HL-60 (cell line): ENCODE data around the gene ADAMTS15.

Experiments
- DNase-seq, 2 experiments: peaks; one replicate each; pipeline ENCODE4 v3.0.0-alpha.2; 2010 to 2020; ENCODE audit warnings: low read depth in 1 of 2, low spot score in 1 of 2
- H3K27ac ChIP-seq: fragments of 250-450 bp; sonication (Bioruptor Pico); replicated peaks from 2 replicates; pipeline ENCODE4 v1.5.1; 2020; ENCODE audit warnings: mild to moderate bottlenecking, moderate library complexity
- H3K27me3 ChIP-seq: fragments of 250-450 bp; sonication (Bioruptor Pico); 2 replicates; pipeline ENCODE4 v1.5.1; 2021; ENCODE audit warnings: mild to moderate bottlenecking, moderate library complexity; ENCODE audit not compliant: insufficient read depth, poor library complexity, severe bottlenecking
- H3K4me3 ChIP-seq: replicated peaks from 2 replicates; pipeline ENCODE4 v1.5.1; 2011; ENCODE audit warnings: mild to moderate bottlenecking, control low read depth, low read length; ENCODE audit not compliant: insufficient read depth
- GABPA ChIP-seq: IDR thresholded peaks from 2 replicates; pipeline ENCODE4 v1.6.1; 2012; ENCODE audit warnings: low read depth
- POLR2AphosphoS5 ChIP-seq: IDR thresholded peaks from 2 replicates; pipeline ENCODE4 v1.6.1; 2012; ENCODE audit warnings: low read depth
- REST ChIP-seq: IDR thresholded peaks from 2 replicates; pipeline ENCODE4 v1.6.1; 2012; ENCODE audit warnings: low read depth; ENCODE audit not compliant: insufficient replicate concordance
- SPI1 ChIP-seq: IDR thresholded peaks from 2 replicates; pipeline ENCODE4 v1.6.1; 2012; ENCODE audit warnings: low read depth, mild to moderate bottlenecking, borderline replicate concordance
- TF ChIP-seq, protein P1 (sequence below): IDR thresholded peaks from one replicate; pipeline ENCODE4 v1.5.1; 2011; ENCODE audit warnings: low read length, control low read depth, inconsistent platforms; ENCODE audit not compliant: insufficient read depth

The ADAMTS15 gene

DNA sequence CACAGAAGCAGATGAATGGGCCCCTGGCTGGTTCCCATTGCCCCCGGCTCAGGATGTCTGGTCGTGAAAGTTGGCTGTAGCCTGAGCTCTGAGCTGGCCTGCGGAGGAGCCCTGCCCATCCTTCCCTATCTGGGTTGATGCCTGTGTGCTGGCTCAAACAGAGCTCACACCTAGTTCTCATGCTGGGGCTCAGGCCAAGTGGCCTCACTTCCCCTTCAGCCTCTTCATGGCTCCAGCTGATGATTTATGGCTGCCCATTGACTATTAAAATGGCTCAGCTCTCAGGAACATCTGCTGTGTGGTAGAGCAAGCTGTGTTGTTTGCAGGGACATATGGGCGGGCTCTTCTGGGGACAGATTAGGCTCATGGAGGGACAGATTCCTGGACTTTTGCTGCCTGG, 64.7 kb downstream of the ADAMTS15 start:
- TF ChIP-seq SPI1: no peak
- no peak for TF ChIP-seq REST
- TF ChIP-seq POLR2AphosphoS5: no peak
- TF ChIP-seq GABPA: no peak
- TF ChIP-seq, protein P1, sequence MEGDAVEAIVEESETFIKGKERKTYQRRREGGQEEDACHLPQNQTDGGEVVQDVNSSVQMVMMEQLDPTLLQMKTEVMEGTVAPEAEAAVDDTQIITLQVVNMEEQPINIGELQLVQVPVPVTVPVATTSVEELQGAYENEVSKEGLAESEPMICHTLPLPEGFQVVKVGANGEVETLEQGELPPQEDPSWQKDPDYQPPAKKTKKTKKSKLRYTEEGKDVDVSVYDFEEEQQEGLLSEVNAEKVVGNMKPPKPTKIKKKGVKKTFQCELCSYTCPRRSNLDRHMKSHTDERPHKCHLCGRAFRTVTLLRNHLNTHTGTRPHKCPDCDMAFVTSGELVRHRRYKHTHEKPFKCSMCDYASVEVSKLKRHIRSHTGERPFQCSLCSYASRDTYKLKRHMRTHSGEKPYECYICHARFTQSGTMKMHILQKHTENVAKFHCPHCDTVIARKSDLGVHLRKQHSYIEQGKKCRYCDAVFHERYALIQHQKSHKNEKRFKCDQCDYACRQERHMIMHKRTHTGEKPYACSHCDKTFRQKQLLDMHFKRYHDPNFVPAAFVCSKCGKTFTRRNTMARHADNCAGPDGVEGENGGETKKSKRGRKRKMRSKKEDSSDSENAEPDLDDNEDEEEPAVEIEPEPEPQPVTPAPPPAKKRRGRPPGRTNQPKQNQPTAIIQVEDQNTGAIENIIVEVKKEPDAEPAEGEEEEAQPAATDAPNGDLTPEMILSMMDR: no peak
- DNase-seq: no peak
- Histone ChIP-seq H3K4me3 (no peak overlapping the region), H3K27ac (no peak overlapping the region), H3K27me3 (no peaks in the 10 kb centered on the region)

DNA sequence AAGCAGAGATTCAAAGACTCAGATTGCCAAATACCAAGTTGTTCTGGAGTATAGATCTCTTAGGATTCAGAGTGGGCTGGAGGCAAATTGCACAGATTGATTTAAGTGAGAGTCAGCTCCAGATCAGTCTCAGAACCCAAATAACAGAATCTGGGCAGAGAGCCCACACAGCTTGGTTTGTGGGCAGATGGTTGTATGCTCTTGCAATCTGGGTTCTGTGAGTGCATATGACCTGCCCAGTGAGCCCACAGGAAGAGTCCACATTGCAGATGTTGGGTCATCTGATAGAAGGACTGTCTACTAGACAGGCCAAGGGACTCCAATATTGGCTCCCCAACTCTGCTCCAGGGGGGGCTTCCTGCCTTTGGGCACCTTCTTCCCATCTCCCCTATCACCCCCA, 65.9 kb downstream of the ADAMTS15 start:
- Histone ChIP-seq H3K27ac (no peak overlapping the region), H3K27me3 (no peaks in the 10 kb centered on the region), H3K4me3 (no peak overlapping the region)
- TF ChIP-seq REST: no peak
- no peak for TF ChIP-seq GABPA
- no peak for TF ChIP-seq SPI1
- no peak for TF ChIP-seq POLR2AphosphoS5
- TF ChIP-seq, protein P1: no peak
- DNase-seq: no peak

- Histone ChIP-seq H3K27ac (no peak overlapping the region), H3K4me3 (no peak overlapping the region), H3K27me3 (no peaks in the 10 kb centered on the region)
- no peak for DNase-seq
- TF ChIP-seq GABPA: no peak
- no peak for TF ChIP-seq REST
- TF ChIP-seq, protein P1: no peak
- TF ChIP-seq SPI1: no peak
- TF ChIP-seq POLR2AphosphoS5: no peak
These were observed 66.4 kb downstream of the ADAMTS15 start for GRCh38 chr11:130514851-130515250.
